DMS79 (cell line): ENCODE data around the gene GSG1.
"Not testable (repeated sequence)": the region's sequence is repeated elsewhere in the genome, so short reads cannot be mapped to it uniquely, and the experiment has no call there.

ENCODE experiments used
- DNase-seq: peaks from one replicate; lab custom pipeline; 2025; lab: John Stamatoyannopoulos, UW

The GSG1 gene

DNA sequence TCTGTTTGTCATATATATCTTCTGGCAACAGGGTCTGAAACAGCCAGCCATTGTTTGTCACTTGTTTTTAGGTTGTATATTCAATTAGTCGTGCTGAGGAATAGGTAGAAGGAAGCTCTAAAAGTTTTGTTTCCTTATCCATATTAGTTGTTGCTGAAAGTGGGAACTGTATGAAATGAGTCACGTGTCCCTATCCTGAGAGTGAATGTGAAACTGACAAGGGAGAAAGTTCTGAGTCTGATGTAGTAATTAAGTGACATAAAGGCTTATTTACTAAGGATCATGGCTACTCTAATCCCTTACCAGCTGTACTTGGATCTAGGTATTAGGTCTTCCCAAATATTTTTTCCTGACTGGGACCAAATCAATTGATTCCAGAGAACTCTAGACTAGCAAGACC lies 42.9 kb downstream of the GSG1 start:
- DNase-seq = no peak

DNA sequence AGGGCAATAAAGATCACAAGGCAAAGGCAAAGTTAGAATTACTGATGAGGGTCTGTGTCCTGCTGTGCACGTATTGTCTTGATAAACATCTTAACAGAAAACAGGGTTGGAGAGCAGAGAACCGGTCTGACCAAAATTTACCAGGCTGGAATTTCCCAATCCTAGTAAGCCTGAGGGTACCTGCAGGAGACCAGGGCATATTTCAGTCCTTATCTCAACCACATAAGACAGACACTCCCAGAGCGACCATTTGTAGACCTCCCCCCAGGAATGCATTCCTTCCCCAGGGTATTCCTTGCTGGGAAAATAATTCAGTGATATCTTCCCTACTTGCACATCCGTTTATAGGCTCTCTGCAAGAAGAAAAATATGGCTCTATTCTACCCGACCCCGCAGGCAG lies 49.9 kb downstream of the GSG1 start:
- DNase-seq = not testable (repeated sequence)

- DNase-seq = no peak
Measured at GRCh38 chr12:13052421-13052820, 51.0 kb downstream of the GSG1 start.

GRCh38 chr12:13049816-13050215 lies 53.7 kb downstream of the GSG1 start:
- DNase-seq = no peak

DNA sequence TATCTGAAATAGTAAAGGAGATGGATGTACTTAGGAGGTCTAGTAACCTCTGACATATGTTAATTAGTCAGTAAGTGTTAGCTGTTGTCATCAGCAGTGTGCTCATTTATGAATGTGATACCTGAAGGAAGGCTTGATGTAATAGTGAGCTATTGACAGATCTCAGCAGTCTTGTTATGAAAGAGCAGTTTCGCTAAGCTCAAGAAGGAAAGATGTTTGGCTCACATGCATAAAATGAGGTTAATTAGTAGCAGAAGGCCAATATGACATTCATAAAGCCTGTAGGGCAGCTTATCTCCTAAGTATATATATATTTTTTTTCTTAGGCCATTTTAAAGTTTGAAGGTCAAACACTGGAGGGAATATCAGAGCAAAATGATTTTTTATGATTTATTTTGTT lies 56.5 kb downstream of the GSG1 start:
- DNase-seq = no peak

GRCh38 chr12:13045816-13046215 lies 57.7 kb downstream of the GSG1 start:
- DNase-seq = no peak

GRCh38 chr12:13044906-13045299 lies 58.6 kb downstream of the GSG1 start:
- DNase-seq = no peak

DNA sequence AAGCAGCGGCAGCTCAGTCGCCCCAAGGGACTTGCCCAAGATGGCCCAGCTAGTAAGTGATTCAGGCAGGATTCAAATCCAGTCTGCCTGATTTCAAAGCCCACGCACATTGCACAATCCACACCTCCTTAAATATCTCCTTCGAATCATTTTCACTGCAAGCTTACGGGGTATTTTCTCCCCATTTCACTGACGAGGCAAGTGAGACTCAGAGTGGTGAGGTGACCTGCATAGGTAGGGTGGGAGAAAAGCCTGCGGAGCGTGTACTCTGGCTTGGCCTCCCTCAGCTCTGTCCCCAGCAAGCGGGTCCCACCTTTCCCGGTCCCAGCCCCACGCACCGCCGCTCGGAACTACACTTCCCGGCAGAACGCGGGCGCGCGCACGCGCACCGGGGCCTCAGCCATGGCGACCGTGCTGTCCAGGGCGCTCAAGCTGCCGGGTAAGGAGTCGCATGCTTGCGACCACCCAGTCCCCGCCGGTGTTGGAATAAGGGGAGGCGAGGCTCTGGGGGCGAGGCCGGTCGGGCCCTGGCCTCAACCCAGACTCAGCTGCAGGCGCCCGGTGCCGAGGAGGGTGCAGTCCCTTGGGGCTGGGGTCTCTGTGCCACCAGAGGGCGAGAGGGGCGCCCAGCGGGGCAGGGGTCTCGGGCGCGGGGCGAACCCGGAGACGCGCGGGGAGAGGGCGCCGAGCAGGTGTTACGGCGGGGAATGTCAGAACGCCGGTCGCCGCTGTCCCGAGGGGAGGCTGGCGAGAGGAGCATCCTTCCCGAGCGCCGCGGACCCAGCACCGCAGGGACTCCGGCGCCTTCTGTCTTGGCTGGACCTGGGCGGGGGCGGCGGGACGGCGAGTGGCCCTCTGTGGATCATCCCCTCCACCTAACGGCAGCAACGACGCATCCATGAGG lies 59.2 kb downstream of the GSG1 start, which contains the start of gene FAM234B:
Gene FAM234B, plus strand, starts transcription at position 380 of the 904 bp plus-strand sequence. Its CDS starts 23 bp downstream, at position 403.
- peak; percentile 34 for DNase-seq

DNA sequence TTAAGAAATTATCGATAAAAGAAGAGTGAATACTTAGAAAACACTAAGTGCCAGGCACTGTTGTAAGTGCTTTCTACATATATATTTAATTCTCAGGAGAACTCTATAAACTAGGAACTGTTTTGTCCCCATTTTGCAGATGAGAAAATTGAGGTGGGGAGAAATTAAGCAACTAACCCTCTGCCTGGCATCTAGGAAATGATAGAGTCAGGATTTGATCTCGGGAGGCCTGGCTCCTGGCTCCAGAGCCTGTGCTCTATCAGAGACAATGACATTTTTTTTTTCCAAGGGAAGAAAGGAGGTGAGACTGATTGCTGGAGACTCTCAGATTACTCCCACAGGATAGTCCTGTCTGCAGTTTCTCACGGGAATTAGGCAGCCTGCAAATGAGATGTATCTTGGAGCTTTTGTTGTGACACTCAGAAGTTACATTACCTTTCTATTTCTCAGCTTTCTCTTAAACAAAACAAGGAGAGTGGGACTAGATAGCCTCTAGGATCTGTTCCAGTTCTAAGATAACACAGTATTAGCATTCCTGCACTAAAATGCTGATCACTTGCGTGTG lies 60.7 kb downstream of the GSG1 start:
- no peak for DNase-seq

GRCh38 chr12:13041224-13041623 lies 62.2 kb downstream of the GSG1 start:
- DNase-seq = no peak

DNA sequence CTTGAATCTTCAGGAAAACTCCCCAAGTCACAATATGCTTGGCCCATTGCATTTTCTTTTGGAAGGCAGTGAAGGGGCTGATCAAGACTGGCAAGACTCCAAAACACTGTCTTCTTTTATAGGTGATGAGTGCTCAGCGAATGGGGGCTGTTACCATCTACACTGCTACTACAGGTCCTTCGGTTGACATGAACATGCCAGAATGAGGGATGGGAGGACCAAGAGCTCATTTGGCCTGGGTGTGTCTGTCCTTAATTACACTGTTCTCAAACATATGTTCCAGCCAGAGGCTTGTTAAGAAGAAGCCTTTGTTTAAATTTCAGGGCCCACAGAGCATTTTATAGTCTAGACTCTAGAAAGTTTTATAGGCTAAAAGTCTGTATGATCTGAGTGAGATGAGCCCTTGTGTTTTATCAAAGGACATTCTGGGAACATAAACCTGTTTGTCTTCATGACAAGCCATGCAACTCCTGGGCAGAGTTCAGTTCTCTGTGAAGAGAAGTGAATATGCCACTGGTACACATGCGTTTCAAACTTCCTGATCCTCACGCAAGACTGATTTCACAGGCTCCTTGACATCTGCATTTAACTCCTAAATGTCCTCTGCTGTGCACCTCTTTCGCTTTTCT lies 64.0 kb downstream of the GSG1 start:
- DNase-seq = peak; percentile 41

- no peak for DNase-seq
Measured at GRCh38 chr12:13038491-13039161, 64.8 kb downstream of the GSG1 start.

DNA sequence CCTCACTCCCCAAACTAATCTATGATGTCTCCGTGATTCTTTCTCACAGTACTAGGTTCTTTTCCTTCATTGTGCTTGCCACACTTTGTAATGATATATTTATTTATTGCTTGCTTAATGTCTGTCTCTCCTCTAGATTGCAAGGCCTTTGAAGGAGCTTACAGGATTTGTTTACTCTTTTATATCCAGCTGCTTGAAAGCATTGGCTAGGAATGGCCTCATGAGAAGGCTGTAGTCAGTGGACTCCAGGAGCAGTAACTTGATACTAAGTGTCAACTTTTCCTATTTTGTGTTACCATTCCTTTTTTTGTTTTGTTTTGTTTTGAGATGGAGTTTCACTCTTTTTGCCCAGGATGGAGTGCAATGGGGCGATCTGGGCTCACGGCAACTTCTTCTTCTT lies 66.6 kb downstream of the GSG1 start:
- DNase-seq = no peak

- not testable (repeated sequence) for DNase-seq
Measured at GRCh38 chr12:13035335-13035734, 68.1 kb downstream of the GSG1 start.
